CD4-positive, alpha-beta T cell treated with Interleukin-21 for 1 hour (primary cell): ENCODE data around the gene STOM.
"Not testable (repeated sequence)": the region's sequence is repeated elsewhere in the genome, so short reads cannot be mapped to it uniquely, and the experiment has no call there.

ENCODE experiments used
- DNase-seq: peaks from one replicate; pipeline ENCODE4 v3.0.0-alpha.2; 2020

Gene STOM, protein sequence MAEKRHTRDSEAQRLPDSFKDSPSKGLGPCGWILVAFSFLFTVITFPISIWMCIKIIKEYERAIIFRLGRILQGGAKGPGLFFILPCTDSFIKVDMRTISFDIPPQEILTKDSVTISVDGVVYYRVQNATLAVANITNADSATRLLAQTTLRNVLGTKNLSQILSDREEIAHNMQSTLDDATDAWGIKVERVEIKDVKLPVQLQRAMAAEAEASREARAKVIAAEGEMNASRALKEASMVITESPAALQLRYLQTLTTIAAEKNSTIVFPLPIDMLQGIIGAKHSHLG

DNA sequence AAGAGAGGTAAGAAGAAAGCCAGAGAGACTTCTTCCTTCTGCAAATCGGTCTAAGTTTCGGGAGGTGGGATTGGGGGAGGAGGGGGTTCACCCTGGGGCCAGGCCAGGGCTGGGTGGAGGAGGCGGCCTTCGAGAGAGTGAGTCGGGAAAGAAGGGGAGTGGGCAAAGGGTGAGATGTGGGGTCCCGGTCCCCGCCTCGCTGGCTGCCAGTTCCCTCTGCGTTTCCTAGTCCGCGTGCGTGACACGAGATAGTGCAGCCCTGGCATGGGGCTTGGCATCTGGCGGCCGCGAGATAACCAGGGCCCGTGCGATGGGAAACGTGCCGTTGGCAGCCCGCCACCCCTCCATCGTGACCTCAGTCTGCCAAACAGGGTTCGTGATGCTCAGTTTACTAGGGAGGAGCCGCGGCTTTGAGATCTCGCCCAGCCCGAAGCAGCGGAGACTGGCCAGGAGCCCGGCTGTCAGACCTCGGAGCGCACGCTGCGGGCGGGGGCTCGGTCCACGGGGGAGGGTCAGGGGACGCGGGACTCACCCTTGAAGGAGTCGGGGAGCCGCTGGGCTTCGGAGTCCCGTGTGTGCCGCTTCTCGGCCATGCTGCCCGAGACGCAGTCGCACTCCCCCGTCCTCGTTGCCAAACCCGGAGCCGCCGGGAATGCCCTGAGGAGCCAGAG is at the start of gene STOM:
TSS of gene STOM (minus strand) at position 656 of the 671 bp plus-strand sequence. CDS start at position 593, 63 bp downstream.
- no peak for DNase-seq

DNA sequence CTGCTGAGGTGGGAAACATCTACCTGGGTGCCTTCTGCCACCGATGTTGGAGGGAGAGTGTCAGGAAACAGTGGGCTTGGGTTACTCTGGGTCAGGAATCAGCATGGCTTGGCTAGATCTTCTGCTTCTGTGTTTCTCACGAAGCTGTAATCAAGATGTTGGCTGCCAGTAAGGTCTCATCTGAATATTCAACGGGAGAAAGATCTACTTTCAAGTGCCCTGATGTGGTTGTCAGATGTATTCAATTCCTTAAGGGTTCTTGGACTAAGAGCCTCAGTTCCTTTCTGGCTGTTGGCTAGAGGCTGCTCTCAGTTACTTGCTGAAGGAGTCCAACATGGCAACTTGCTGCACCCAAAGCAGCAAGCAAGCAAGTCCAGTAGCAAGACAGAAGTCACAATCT is 41.9 kb upstream of the STOM start:
- DNase-seq: no peak

DNA sequence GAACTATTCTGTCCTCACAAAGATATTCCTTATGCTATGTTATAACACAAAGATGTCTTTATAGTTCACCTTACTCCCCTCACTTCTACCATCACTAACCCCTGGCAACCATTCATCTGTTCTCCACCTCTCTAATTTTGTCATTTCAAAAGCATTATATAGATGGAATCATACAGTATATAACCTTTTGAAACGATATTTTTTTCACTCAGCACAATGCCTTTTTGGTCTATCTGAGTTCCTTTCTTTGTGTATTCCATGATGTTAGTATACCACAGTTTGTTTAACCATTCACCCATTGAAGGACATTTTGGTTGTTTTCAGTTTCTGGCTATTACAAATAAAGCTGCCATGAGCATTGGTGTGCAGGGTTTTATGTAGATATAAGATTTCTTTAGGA is 35.8 kb upstream of the STOM start:
- no peak for DNase-seq

DNA sequence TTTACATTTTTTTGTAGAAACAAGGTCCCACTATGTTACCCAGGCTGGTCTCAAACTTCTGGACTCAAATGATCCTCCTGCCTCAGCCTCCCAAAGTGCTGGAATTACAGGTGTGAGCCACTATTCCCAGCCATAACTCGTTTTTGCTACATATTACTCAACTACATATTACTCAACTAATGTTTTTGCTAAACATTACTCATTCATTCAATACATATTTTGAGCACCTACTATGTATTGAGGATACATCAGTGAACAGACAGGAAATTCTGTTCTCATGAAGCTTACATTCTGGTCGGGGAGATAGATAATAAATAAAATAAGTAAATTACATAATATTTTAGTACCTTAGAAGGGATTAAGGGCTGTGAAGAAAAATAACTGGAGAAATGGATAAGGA is 34.9 kb upstream of the STOM start:
- no peak for DNase-seq

DNA sequence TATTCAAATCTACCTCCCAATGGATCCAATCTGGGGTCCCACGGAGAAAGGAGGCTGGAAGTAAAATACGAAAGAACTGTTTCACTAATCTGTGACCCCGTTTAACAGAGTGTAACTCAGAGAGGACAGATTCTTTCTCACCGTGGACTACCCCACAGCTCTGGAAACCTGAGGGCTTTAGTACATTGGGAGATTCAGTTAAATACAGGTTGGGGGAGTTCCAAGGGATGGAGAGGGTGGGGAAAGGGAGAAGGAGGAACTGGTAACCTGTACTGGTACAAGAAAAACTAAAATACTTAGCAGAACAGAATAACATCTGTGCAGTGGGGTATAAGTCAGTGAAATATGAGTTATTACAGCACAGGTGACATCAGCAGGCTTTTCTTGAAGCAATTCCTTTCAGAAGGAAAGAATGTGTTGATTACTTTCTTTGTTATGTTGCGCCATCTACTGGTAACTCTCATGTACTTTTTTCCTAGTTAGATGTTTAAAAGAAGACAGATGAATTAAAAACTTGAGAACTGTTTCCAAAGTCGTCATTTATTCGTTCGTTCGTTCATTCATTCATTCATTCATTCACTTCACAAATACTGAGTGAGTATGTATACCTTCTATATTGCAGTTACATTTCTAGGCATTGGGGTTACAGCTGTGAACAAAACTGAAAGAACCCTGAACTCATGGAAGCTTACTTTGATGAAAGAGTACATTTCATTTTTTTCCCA is 30.0 kb upstream of the STOM start:
- DNase-seq: peak; percentile 70

DNA sequence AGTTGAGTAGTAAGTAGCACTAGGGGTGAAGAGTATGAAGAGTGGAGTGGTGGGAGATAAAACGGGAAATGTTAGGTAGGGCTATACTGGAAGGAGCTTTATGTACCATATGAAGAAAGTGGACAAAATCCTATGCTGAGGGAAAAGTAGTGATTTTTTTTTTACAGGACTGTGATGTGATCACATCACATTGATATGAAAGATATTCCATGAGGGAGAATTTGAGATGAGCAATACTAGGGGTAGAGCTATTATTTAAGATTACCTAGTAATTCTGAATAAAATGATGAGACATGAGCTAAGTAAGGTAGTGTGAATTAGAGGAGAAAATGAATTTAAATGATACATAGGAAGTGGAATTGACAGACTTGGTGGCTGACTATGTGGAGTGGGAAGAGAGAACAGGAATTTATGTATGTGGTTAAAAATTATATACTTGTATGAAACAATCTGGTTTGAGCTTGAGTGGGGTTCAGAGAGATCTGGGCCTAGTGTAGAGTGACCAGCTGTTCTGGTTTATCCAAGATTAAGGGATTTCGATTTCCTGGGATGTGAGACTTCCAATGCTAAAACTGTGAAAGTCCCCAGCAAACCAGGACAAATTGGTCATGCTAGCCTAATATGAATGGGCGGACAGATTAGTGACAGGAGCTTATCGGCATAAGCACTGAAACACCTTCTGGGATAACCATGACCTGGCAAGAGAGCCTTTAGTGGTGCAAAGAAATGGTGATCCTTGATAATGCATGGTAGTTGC is 29.3 kb upstream of the STOM start:
- DNase-seq: no peak

DNA sequence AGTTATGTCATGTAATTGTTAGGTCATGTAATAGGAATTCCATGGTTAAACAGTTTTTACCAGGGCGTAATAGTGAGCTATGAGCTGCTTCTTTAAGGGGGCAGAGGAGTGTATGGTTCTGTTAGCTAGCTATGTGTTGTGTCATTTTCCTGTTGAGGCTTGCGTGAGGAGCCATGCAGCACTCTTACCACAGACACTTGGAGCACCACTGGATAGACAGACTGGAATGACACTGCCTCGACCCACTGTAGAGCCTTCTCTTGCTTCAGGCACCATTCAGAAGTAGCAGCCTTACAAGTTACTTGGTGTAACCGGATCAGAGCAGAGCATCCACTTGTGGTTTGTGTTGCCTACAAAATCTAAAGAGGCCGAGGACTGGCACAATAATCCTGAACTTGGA is 28.3 kb upstream of the STOM start:
- DNase-seq: no peak

DNA sequence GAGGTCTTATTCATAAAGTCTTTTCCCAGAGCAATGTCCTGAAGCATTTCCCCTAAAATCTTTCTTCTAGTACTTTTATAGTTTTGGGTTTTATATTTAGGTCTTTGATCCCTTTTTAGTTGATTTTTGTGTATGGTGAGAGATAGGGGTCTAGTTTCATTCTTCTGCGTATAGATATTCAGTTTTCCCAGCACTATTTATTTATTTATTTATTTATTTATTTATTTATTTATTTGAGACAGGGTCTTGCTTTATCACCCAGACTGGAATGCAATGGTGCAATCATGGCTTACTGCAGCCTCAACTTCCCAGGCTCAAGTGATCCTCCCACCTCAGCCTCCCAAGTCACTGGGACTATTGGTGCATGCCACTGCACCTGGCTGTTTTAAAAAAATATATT is 27.2 kb upstream of the STOM start:
- not testable (repeated sequence) for DNase-seq

DNA sequence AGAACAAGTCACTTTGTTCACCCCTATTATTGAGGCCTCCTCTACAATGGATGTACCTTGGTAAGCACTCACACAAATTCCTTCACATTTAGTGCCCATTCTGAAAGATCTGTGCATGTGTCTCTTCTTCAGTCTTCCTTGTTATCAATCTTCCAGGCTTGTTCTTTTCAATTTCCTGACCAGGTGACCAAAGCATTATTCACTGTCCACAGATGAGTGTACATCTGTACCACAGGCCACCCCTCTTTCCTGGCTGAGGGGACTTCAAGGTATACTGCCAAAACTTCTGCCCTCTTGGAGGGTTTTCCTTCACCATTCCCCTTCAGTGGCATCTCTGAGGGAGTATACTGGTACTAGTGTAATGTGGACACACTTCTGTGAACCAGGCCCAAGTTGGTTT is 25.5 kb upstream of the STOM start:
- no peak for DNase-seq

DNA sequence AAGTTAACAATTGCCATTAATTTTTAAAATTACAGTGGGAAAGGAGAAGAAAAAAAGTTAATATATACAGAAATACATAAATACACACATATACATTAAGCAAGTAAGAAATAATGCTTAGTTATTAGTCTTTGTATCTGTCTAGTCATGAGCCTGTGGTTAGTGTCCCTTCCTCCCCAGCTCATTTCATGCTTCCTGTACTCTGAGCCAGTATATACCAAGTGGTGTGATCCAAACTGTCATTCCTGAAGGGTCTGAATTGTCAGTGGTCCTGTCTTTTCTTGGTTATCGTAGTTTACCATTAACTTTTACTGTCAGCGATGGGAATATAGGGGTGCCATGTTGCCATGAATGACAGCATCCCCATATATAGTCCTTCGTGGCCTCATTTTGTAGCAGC is 24.2 kb upstream of the STOM start:
- no peak for DNase-seq

DNA sequence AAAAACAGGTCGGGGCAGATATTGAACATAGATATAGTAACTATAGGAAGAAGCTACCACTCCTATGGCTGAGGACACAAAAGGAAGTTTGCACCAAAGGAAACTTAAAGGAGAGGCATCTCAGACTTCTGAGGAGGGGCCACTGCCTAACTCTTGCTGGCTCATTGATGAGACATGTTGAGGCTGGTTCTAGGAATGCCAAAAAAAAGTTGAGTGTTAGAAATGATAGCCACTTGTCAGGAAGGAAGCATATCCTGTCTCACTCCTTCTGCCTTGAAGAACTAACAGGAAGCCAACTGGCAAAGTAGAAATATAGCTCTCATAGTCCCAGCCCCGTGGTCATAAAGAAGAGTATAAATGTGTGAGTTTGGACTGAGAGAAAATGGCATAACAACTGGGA is 23.3 kb upstream of the STOM start:
- DNase-seq: no peak

DNA sequence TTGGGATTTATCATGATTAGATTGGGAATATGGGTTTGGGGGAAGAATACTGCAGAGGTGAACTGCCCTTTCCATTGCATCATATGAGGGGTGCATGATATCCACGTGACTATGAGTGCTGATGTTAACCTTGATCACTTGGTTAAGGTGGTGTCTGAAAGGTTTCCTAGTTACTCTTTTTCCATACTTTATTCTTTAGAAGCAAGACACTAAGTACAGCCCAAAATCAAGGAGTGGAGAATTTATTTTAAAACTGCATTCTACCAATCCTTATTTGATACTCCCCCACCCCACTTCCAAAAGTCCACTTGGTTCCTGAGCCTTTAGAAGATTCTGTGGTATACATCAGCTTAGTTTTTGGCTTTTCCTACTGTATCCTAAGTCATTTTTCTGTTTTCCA is 20.3 kb upstream of the STOM start:
- DNase-seq: no peak

DNA sequence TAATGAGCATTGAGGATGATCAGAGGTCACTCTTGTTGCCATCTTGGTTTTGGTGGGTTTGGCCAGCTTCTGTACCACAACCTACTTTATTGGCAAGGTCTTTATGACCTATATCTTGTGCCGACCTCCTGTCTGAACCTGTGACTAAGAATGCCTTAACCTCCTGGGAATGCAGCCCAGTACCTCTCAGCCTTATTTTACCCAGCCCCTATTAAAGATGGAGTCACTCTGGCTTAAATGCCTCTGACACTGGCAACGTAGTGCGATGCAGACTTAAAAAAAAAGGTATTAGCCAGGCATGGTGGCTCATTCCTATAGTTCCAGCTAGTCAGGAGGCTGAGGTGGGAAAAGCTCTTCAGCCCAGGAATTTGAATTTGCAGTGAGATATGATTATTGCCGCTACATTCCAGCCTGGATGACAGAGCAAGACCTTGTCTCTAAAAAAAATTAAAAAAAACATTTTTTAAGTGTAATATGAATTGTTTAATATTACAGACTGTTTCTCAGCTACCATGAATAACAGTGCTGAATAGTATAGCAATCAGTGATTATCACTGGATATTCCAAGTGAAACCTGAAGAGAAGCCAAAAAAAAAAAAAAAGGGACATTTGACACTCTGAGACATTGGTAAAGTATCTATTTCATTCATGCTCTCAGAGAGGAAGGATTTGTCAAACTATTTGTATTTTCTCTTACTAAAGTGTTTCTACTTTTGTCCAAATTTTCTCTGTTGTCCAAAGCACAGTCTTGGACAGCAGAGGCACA is 18.3 kb upstream of the STOM start:
- DNase-seq: no peak

DNA sequence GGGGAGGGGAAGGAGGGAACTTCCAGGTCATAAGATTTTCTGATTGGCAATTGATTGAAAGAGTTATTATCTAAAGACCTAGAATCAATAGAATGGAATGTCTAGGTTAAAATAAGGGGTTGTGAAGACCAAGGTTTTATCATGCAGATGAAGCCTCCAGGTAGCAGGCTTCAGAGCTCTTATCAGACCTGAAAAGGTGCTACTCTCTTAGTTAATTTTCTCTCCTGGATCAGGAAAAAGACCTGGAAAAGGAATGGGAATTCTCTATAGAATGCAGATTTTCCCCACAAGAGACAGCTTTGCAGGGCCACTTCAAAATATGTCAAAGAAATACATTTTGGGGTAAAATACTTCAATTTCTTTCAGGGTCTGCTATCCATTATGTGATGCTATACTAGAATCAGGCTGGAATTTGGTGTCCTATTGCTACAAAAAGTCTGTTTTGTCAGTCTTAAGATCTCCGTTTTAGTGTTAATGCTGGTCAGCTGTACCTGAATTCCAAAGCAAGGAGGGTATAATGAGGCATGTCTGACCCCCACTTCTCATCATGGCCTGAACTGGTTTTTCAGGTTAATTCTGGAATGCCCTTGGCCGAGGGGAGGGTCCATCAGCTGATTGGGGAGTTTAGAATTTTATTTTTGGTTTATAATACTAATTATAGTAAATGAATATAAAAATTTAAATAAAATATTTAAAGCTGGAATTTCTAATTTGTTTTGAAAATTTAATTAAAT is 16.6 kb upstream of the STOM start:
- DNase-seq: no peak

DNA sequence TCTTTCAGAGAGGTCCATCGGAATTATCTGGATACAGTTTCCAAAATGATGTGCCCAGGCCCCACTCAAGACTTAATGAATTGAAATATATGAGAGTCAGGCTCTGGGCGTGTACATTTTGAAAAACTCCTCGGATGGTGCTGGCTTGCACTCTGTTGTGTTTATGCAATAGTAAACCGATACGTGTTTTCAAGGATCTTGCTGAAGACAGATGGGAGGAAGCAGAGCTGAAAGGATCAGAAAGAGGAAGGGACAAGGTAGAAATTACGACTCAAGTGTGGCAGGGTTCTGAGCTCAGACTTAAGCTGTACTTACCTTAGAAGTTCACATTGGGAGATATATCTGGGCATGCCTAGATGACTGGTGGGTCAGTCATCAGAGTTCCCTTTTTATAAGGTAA is 13.7 kb upstream of the STOM start:
- DNase-seq: no peak

DNA sequence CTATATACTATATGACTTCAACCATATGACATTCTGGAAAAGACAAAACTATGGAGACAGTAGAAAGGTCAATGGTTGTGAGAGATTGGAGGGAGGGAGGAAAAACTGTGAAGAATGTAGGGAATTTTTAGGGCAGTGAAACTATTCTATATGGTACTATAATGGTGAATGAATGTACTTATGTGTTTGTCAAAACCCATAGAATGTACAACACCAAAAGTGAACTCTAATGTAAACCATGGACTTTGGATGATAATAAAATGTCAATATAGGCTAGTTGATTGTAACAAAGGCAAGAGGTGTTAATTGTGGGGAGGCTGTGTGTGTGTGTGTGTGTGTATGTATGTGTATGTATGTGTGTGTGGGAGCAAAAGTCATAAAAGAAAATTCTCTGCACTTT is 10.8 kb upstream of the STOM start:
- DNase-seq: no peak

DNA sequence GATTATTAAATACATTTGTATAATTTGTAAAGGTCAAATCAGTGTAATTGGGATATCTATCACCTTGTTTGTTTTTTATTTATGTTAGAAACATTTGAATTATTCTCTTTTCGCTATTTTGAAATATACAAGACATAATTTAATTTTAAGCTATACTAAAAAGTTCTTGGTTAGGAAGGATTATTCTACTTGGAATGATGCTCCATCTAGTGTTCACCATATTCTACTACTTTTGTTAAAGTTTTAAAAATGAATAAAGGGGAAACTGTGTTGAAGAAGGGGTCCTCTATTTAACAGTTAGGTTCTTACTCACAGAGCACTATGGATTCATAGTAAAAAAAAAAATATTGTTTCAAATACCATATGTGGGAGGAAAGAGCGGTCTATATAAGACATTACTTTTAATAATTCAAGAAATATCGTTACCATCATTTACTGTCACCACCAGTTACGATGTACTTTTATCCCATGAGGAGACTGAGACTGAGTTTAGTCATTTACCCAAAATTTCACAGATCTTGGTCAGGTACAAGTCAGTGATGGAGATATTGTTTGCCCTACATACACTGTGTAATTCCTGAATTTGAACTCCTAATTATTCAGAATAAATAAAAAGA is 6.3 kb upstream of the STOM start:
- no peak for DNase-seq

DNA sequence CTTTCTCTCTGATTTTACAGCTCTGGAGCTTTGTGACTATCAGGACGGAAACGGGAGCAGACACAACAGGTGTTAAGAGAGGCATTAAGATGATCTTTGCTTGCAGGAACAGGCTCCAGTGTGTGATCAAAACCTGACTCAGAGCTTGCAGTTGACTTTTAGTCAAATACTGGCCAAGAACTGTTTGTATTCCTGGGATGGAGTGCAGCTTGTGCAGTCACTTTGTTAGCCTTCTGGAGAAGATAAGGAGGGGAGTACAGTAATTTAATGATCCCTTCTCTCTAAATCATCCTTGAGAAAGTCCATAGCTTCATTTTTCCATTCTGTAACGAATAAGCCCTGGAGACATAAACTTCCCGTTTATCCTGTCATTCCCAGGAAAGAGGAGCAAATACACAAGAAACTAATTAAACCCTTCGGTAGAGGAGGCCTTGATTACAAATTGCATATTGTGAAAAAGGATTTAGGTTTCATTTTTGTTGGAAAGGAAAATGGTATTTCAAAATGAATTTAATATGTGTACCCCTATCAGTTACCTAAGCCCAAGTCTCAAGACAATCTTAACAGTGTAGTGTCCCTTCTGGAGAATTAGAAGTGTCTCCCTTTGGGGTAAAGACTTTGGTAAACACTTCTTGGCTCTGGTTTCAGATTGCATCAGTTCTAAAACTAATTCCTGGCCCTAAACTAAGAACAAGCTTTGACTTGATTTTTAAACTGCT is 3.1 kb upstream of the STOM start:
- no peak for DNase-seq

DNA sequence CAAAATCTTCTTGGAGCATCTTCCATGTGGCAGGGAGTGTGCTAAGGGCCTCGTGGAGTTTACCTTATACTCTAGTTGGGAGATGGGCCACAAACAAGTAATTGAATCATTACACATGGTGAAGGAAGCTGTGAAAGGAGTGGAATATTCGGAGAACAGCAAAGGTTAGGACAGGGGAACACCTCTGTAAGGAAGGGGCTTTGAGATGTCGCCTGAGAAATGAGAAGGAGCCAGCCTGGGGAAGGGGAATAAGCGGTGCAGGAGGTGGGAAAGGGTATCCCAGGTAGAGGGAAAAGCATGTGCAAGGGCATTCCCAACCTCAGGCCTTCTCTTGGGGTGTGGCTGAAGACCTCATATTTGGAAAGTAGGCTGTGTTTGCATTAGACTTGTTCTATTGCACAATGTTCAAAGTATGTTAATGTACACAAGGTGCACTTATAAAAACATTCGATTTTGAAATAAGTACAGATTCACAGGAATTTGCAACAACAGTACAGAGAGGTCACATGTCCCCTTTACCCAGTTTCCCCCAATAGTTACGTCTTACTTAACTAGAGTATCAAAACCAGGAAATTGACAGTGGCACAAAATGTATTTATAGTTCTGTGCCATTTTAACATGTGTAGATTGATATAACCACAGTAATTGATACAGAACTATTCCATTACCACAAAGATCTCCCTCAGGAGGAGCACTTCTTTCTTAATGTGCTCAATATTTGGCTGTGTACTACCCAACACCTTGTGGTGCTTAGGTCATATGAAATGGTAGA is 2.4 kb upstream of the STOM start:
- DNase-seq: no peak

DNA sequence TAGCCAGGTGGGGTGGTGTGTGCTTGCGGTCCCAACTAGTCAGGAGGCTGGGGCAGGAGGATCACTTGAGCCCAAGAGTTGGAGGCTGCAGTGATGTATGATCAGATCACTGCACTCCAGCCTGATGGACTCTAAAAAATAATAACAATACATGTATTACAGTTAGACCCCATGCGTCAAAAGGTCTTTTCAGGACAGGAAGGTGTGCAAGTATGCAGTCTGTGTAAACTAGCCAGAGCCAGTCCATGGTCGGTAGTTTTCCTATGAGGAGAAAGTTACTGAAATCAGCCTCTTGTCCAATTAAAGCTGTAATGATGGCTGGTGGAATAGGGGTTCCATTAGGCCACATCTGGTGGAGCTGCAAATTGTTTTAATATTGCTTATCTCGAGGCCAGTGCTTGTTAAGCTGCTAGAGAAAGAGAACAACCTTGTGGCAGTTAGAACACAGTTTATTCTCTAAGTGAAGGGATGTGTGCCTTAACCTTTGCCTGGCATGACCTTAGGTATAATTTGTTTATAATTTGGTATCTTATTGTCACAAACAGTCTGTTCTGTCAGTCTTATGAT is 1.5 kb upstream of the STOM start:
- no peak for DNase-seq
